ENCODE measurements around the gene CDK14. TPM values are rescaled to one million over a fixed set of nuclear protein-coding genes. Genes with fewer than 3 reads are reported as not detected.

CDK14 gene
- total and polyA plus RNA-seq, 2 donors (not counting 1 experiment from before 2014, with no cell fraction given), result 42.1 to 167 TPM

DNA sequence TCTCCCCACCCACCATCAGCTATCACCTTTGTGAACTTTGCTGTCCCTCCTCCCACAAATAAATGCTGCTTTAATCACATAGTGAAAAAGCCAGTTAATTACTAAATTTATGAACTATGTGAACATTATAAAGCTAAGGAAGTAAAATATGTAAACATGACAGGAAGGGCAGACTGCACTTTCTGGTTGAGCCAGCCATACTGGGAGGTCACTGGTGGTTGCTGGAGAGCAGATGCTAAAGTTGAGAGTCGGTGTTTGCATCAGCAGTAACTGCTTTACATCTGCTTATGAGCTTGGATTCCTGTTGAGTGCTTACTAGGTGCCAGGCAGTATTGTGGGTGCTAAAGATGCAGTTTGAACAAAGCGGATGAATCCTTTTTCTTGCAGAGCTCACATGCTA lies 458.3 kb downstream of the CDK14 start:
- intact Hi-C loops (cut with micrococcal nuclease), result no loop called here
- H3K36me3 ChIP-seq (replicated peaks in 1 of 2; ENCODE audit: control extremely low read depth in 1 of 2, control insufficient read depth in 1 of 2, extremely low read depth in 1 of 2, insufficient read depth in 2 of 2, low read length in 1 of 2), result peaks cover 2 to 11% of the 10 kb centered on the region in 2 experiments
- H3K9me3 Mint-ChIP-seq (ENCODE audit: insufficient read depth), result no peaks in the 10 kb centered on the region
- no peaks in the 10 kb centered on the region for H3K4me1 ChIP-seq (ENCODE audit: control insufficient read depth in 2 of 2, insufficient read depth in 2 of 2, low read length in 2 of 2)
- 79% methylated on average over 1 of the region's 2 CpGs for WGBS (ENCODE audit: insufficient coverage)
- DNase-seq (no peak), ATAC-seq (ENCODE audit: low read depth) (no peak)
- ChIA-PET CTCF (interaction anchor here (0.8 kb wide), 1 partner anchor 36 kb away, joined by 5 read pairs; no protein-coding TSS in a partner anchor), POLR2A (no interaction called here)
- peaks cover 0 to 3% (median 0%) of the 10 kb centered on the region in 3 donors for H3K9me3 ChIP-seq (ENCODE audit: control extremely low read depth in 1 of 3, control insufficient read depth in 2 of 3, insufficient read depth in 1 of 3, low read length in 2 of 3)
- H3K27ac ChIP-seq (ENCODE audit: low read length in 2 of 2), result no peak overlapping the region
- H4K20me1 ChIP-seq (ENCODE audit: control insufficient read depth, insufficient read depth, low read length, poor library complexity, severe bottlenecking), result no peaks in the 10 kb centered on the region
- no peaks in the 10 kb centered on the region for H3K27me3 ChIP-seq (replicated peaks in 1 of 4; ENCODE audit: control extremely low read depth in 1 of 4, control insufficient read depth in 3 of 4, insufficient read depth in 4 of 4, low read length in 3 of 4)
- no peak overlapping the region for H3K27ac Mint-ChIP-seq
- peaks cover 14% of the 10 kb centered on the region for H3K4me1 Mint-ChIP-seq
- no peaks in the 10 kb centered on the region for H3K27me3 Mint-ChIP-seq
- H3K4me2 ChIP-seq (replicated peaks; ENCODE audit: low read depth, low read length, poor library complexity, severe bottlenecking), result no peak overlapping the region
- H3K79me2 ChIP-seq (ENCODE audit: control insufficient read depth, insufficient read depth, low read length), result no peaks in the 10 kb centered on the region
- no peak overlapping the region for H3K9ac ChIP-seq (ENCODE audit: low read length)
- TF ChIP-seq EZH2 (IDR thresholded peaks at IDR 0.05; ENCODE audit: borderline replicate concordance, insufficient read depth, low read depth, low read length, poor library complexity, severe bottlenecking), result no peak
- TF ChIP-seq, protein P1, sequence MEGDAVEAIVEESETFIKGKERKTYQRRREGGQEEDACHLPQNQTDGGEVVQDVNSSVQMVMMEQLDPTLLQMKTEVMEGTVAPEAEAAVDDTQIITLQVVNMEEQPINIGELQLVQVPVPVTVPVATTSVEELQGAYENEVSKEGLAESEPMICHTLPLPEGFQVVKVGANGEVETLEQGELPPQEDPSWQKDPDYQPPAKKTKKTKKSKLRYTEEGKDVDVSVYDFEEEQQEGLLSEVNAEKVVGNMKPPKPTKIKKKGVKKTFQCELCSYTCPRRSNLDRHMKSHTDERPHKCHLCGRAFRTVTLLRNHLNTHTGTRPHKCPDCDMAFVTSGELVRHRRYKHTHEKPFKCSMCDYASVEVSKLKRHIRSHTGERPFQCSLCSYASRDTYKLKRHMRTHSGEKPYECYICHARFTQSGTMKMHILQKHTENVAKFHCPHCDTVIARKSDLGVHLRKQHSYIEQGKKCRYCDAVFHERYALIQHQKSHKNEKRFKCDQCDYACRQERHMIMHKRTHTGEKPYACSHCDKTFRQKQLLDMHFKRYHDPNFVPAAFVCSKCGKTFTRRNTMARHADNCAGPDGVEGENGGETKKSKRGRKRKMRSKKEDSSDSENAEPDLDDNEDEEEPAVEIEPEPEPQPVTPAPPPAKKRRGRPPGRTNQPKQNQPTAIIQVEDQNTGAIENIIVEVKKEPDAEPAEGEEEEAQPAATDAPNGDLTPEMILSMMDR (IDR thresholded peaks at IDR 0.05), result no peak
- H2AFZ ChIP-seq (ENCODE audit: insufficient read depth, low read depth, low read length, poor library complexity, severe bottlenecking), result no peak overlapping the region
- H3K4me3 ChIP-seq (ENCODE audit: control extremely low read depth in 1 of 5, extremely low read depth in 1 of 5, insufficient read depth in 1 of 5, low read depth in 2 of 5, low read length in 4 of 5), result no peak overlapping the region
- H3K4me3 Mint-ChIP-seq, result no peak overlapping the region

DNA sequence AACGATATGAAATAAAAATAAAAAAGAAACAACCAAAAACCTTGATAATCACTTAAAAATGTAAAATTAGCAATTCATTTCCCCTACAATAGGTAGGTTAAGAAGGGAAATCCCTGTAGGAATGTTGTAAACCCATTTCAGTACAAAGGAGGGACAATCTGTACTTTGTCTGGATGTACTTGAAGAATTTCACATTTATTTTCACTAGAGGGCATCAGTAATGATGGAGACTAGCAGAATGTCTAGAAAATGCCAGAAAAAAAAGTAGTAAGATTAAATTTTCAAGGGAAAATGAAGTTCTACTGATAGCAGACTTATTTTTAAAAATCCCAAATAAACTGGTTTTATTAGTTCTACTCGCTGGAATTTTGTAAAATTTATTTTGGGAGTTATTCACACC lies 459.1 kb downstream of the CDK14 start:
- Histone ChIP-seq H3K27ac (ENCODE audit: low read length in 2 of 2) (no peak overlapping the region), H3K79me2 (ENCODE audit: control insufficient read depth, insufficient read depth, low read length) (no peaks in the 10 kb centered on the region), H3K4me3 (ENCODE audit: control extremely low read depth in 1 of 5, extremely low read depth in 1 of 5, insufficient read depth in 1 of 5, low read depth in 2 of 5, low read length in 4 of 5) (no peak overlapping the region), H3K27me3 (replicated peaks in 1 of 4; ENCODE audit: control extremely low read depth in 1 of 4, control insufficient read depth in 3 of 4, insufficient read depth in 4 of 4, low read length in 3 of 4) (no peaks in the 10 kb centered on the region), H3K4me2 (replicated peaks; ENCODE audit: low read depth, low read length, poor library complexity, severe bottlenecking) (no peak overlapping the region), H4K20me1 (ENCODE audit: control insufficient read depth, insufficient read depth, low read length, poor library complexity, severe bottlenecking) (no peaks in the 10 kb centered on the region), H3K36me3 (replicated peaks in 1 of 2; ENCODE audit: control extremely low read depth in 1 of 2, control insufficient read depth in 1 of 2, extremely low read depth in 1 of 2, insufficient read depth in 2 of 2, low read length in 1 of 2) (peaks cover 2 to 11% of the 10 kb centered on the region in 2 experiments), H3K9me3 (ENCODE audit: control extremely low read depth in 1 of 3, control insufficient read depth in 2 of 3, insufficient read depth in 1 of 3, low read length in 2 of 3) (peaks cover 0 to 3% (median 0%) of the 10 kb centered on the region in 3 donors), H2AFZ (ENCODE audit: insufficient read depth, low read depth, low read length, poor library complexity, severe bottlenecking) (no peak overlapping the region), H3K4me1 (ENCODE audit: control insufficient read depth in 2 of 2, insufficient read depth in 2 of 2, low read length in 2 of 2) (no peaks in the 10 kb centered on the region), H3K9ac (ENCODE audit: low read length) (no peak overlapping the region)
- ATAC-seq (ENCODE audit: low read depth) (no peak), DNase-seq (no peak)
- no peak overlapping the region for H3K4me3 Mint-ChIP-seq
- POLR2A ChIA-PET, result no interaction called here
- intact Hi-C loops (cut with micrococcal nuclease), result no loop called here
- H3K9me3 Mint-ChIP-seq (ENCODE audit: insufficient read depth), result no peaks in the 10 kb centered on the region
- WGBS (ENCODE audit: insufficient coverage), result no CpG with 5 or more reads among the region's 2 CpGs
- CTCF ChIA-PET, result no interaction called here
- TF ChIP-seq, protein P1 (IDR thresholded peaks at IDR 0.05), result no peak
- TF ChIP-seq EZH2 (IDR thresholded peaks at IDR 0.05; ENCODE audit: borderline replicate concordance, insufficient read depth, low read depth, low read length, poor library complexity, severe bottlenecking), result no peak
- no peaks in the 10 kb centered on the region for H3K27me3 Mint-ChIP-seq
- H3K4me1 Mint-ChIP-seq, result peaks cover 9% of the 10 kb centered on the region
- H3K27ac Mint-ChIP-seq, result no peak overlapping the region
